H1 (cell line): ENCODE measurements around the gene RPL13A. TPM values are rescaled to one million over a fixed set of nuclear protein-coding genes. Genes with fewer than 3 reads are reported as not detected.

Source experiments
- CBX5 ChIP-seq: fragments of 300-800, 300-1000 bp; sonication (generic); IDR thresholded peaks from 2 replicates; pipeline ENCODE4 v1.7.1; 2016; ENCODE audit warnings: antibody characterized with exemption, low read length, low read depth
- CTBP2 ChIP-seq: IDR thresholded peaks from 2 replicates; pipeline ENCODE4 v1.7.0; 2011; ENCODE audit warnings: borderline replicate concordance, mild to moderate bottlenecking, moderate library complexity, mixed read lengths, low read length; ENCODE audit not compliant: insufficient read depth, insufficient read length
- HDAC2 ChIP-seq, 2 experiments: fragments of 300-600 bp in 1 of 2; sonication (generic) in 1 of 2; IDR thresholded peaks; 2 replicates each; pipeline ENCODE4 v1.6.1; 2011 to 2012; ENCODE audit warnings: low read depth in 2 of 2, low read length in 2 of 2, mild to moderate bottlenecking in 2 of 2, moderate library complexity in 2 of 2, borderline replicate concordance in 1 of 2, inconsistent platforms in 1 of 2
- JUN ChIP-seq: IDR thresholded peaks from 2 replicates; pipeline ENCODE4 v1.6.1; 2011; ENCODE audit warnings: low read depth, mild to moderate bottlenecking, improper control_type of control experiment, low read length
- JUND ChIP-seq: IDR thresholded peaks from 2 replicates; pipeline ENCODE4 v1.6.1; 2011; ENCODE audit warnings: mild to moderate bottlenecking, improper control_type of control experiment, low read length
- KDM1A ChIP-seq: fragments of 200-600, 300-600 bp; sonication (generic); IDR thresholded peaks from 2 replicates; pipeline ENCODE4 v1.7.1; 2016; ENCODE audit warnings: mild to moderate bottlenecking, low read length, borderline replicate concordance
- NRF1 ChIP-seq: IDR thresholded peaks from 2 replicates; pipeline ENCODE4 v1.6.1; 2011; ENCODE audit warnings: mild to moderate bottlenecking, low read depth, low read length, improper control_type of control experiment
- RAD21 ChIP-seq, 2 experiments: IDR thresholded peaks in 1 of 2; conservative IDR thresholded peaks in 1 of 2; 2 replicates each; pipeline ENCODE4 v1.6.1; 2011; ENCODE audit warnings: low read depth in 2 of 2, low read length in 2 of 2, improper control_type of control experiment in 1 of 2, inconsistent platforms in 1 of 2, mild to moderate bottlenecking in 1 of 2, moderate library complexity in 1 of 2
- RBBP5 ChIP-seq: IDR thresholded peaks from 2 replicates; pipeline ENCODE4 v1.7.1; 2012; ENCODE audit warnings: low read depth, mild to moderate bottlenecking, inconsistent platforms, low read length, moderate library complexity, borderline replicate concordance
- SIX5 ChIP-seq: IDR thresholded peaks from 2 replicates; pipeline ENCODE4 v1.6.1; 2011; ENCODE audit warnings: mild to moderate bottlenecking, low read depth, low read length
- SP4 ChIP-seq: IDR thresholded peaks from 2 replicates; pipeline ENCODE4 v1.6.1; 2012; ENCODE audit warnings: low read length, inconsistent platforms
- polyA plus RNA-seq, 7 experiments: library from polyadenylated mRNA; depleted of rRNA in 3 of 7; stranded (reverse) in 5 of 7; unstranded in 2 of 7; fragments of >200 nt in 5 of 7; fragments of 200-250 nt in 2 of 7; gene quantifications; 1 replicate in 5 of 7; 2 replicates in 1 of 7; 4 replicates in 1 of 7; pipeline versions ENCODE4 v1.2.1 to v1.2.3, GENCODE V29; 2011 to 2013; ENCODE audit warnings: missing spikeins in 2 of 7, mixed read lengths in 2 of 7
- total RNA-seq: library from RNA; stranded (reverse); fragmentation: NEBNext Ultra II Directional; extraction: Animal tissue kit (Norgen Biotek cat#: 25700); gene quantifications from 2 replicates; pipeline ENCODE4 v1.2.1, GENCODE V29; 2021
- TF ChIP-seq, protein P1 (sequence below): IDR thresholded peaks from 2 replicates; pipeline ENCODE4 v1.6.1; 2012; ENCODE audit warnings: low read length, inconsistent platforms

Gene RPL13A
- total and polyA plus RNA-seq, 2 of the 8 experiments (the other 6 are each of a cell fraction or from before 2014, with no cell fraction given) = 3,305 to 8,868 TPM

DNA sequence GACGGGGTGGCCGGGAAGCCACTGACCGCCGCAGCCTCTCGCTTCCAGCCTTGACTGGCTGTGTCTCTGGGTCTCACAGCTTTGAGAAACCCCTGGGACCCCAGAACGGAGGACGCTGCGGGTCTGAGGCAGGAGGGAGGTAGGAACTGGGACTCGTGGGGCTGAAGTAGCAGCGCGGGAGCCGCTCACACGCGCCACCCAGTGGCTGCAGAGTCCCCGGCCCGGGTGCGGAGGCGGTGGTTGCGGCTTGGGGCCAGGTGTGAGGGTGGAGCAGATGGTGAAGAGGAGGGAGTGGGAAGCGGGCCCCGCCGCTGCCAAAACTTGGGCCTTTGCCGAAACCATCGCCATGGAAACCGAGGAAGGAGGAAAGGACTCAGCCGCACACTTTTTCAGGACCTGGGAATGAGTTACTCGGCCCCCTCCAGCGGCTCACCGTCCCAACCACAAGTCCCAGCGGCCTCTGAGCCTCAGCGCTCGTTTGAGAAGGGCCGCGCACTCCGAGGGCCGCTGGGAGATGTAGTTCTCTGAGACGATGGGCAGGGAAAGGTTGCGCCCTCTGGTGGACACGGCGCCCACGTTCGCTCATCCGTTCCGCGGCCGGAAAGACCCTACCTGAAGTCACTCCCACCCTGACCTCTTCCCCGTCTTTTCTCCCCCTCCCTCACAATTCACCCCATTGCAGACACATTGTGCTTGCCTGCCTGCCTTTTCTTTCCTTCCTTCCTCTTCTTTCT is 43.9 kb upstream of the RPL13A start (continued):
- TF ChIP-seq RBBP5 (no peak; the same call in 1 of the 2 replicates), KDM1A (no peak), JUND (no peak), NRF1 (no peak), SIX5 (peak; percentile 96), JUN (no peak), HDAC2 (IDR thresholded peaks at IDR 0.05; ENCODE audit: borderline replicate concordance in 1 of 2, low read depth in 2 of 2, low read length in 2 of 2) (0 out of 4 replicates have a peak, but pooled peaks of 1 of the 2 experiments have one; percentile 84), CBX5 (no peak), SP4 (no peak; the same call in 1 of the 2 replicates), RAD21 (IDR thresholded peaks at IDR 0.05 in 1 of 2, conservative IDR thresholded peaks at IDR 0.05 in 1 of 2; ENCODE audit: low read depth in 2 of 2, low read length in 2 of 2) (peak; percentile 72 to 76), CTBP2 (no peak)
- TF ChIP-seq, protein P1, sequence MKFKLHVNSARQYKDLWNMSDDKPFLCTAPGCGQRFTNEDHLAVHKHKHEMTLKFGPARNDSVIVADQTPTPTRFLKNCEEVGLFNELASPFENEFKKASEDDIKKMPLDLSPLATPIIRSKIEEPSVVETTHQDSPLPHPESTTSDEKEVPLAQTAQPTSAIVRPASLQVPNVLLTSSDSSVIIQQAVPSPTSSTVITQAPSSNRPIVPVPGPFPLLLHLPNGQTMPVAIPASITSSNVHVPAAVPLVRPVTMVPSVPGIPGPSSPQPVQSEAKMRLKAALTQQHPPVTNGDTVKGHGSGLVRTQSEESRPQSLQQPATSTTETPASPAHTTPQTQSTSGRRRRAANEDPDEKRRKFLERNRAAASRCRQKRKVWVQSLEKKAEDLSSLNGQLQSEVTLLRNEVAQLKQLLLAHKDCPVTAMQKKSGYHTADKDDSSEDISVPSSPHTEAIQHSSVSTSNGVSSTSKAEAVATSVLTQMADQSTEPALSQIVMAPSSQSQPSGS = no peak
